Stimulated activated CD4-positive, alpha-beta T cell treated with anti-CD3 and anti-CD28 coated beads, Interleukin-12 subunit alpha, Interleukin-12 subunit beta, amount 100 ng/mL, for 48 hours (primary cell): Measurements from ENCODE around the gene FASN.
"Not testable (repeated sequence)": the region's sequence is repeated elsewhere in the genome, so short reads cannot be mapped to it uniquely, and the experiment has no call there.

Experiments used
- DNase-seq, 3 donors: peaks; one replicate each; pipeline ENCODE4 v3.0.0-alpha.2; 2020; ENCODE audit warnings: low read depth in 2 of 3, low spot score in 1 of 3

FASN gene

DNA sequence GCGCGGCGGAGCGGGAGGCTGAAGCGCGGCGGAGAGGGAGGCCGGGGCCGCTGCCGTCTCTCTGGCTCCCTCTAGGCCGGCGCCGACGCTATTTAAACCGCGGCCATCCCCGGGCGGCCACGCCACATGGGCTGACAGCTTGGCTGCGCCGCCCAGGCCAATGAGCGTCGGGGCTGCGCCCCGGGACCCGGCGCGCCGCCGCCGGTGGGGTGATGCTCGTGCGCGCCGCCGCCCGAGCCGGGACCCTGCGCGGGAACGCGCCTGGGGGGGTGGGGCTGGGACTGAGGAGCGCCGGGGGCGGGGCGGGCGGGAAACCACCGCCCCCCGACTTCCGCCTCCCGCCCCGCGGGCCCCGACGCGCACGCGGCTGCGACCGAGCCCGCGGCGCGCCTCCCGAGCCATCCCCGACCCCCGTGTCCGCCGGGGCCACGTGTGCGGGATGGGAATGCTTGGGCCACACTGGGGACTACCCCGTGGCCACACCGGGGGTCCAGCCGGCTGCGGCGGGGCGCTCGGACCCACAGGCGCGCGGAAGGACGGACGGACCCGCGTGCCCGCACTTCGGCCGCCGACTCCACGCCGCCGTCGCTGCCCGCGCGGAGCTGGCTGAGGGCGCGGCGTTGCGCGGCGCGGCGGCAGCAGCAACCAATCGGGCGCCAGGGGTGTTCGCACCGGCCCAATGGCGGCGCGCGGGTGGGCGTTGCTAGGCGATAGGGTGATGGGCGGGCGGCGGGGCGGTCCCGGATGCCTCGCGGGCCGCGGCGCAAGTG lies at the start of gene FASN:
Gene FASN (minus strand): TSS at position 68 of the 770 bp plus-strand sequence. CDS start 1,791 bp downstream, outside the sequence.
- peak; percentile 87 to 95 (median 89) for DNase-seq

- no peak for DNase-seq
These were observed 48.9 kb upstream of the FASN start for GRCh38 chr17:82146663-82147654.

DNA sequence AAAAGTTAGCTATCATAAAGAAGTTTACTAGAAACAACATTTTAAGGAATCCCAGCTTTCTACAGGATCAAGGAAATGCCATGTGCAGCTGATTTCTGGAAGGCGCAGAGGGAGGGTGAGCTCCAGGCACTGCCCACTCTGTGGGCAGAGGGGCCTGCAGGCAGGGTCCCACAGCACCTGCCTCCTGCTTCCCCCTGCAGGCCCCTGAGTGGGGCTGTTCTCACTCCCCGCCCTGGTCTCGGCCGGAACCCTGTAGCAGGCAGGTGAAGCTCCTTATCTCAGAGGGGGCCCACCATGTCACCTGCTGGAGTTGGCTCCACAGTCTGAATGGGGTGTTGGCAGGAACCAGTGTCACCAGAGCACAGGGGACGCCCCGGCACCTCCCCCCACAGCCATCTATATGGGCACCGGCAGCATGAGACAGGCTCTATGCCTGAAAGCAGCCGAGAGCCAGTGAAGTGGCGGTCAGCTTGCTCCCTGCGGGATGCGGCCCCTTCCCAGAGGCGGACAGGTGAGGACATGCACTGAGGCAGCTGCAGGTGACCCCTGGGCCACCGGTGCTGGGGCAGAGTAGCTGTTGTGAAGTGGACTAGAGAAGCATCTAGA lies 47.6 kb upstream of the FASN start:
- no peak for DNase-seq

GRCh38 chr17:82143333-82143732 lies 45.3 kb upstream of the FASN start:
- no peak for DNase-seq

DNA sequence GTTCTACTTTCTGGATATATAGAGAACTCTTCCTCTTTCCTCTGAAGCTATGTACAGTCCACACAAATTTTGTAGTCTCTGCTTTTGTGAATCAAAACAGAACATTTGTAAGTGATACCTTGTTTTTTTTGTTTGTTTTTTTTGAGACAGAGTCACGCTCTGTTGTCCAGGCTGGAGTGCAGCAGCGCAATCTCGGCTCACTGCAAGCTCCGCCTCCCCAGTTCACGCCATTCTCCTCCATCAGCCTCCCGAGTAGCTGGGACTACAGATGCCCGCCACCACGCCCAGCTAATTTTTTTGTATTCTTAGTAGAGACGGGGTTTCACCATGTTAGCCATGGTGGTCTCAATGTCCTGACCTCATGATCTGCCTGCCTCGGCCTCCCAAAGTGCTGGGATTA lies 41.9 kb upstream of the FASN start:
- not testable (repeated sequence) for DNase-seq

- no peak for DNase-seq
These were observed 40.5 kb upstream of the FASN start for GRCh38 chr17:82138511-82138992.

- no peak for DNase-seq
These were observed 36.1 kb upstream of the FASN start for GRCh38 chr17:82134101-82134500.

DNA sequence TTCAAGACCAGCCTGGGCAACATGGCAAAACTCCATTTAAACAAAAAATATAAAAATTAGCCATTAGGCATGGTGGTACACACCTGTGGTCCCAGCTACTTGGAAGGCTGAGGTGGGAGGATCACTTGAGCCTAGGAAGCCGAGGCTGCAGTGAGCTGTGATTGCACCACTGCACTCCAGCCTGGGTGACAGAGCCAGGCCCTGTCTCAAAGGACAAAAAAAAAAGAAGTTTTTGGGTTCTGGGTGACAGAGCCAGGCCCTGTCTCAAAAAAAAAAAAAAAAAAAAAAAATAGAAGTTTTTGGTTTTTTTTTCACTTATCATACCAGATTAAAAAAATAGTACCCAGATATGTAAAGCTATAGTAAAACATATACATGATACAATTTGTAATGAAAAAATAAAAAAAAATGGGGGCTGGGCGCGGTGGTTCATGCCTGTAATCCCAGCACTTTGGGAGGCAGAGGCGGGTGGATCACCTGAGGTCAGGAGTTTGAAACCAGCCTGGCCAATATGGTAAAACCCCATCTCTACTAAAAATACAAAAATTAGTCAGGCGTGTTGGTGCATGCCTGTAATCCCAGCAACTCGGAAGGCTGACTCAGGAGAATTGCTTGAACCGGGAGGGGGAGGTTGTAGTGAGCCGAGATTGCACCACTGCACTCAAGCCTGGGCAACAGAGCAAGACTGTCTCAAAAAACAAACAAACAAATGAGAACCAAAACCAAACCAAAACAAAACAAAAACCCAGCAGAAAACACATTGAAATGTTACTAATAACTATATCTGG lies 35.3 kb upstream of the FASN start:
- DNase-seq, result not testable (repeated sequence)

DNA sequence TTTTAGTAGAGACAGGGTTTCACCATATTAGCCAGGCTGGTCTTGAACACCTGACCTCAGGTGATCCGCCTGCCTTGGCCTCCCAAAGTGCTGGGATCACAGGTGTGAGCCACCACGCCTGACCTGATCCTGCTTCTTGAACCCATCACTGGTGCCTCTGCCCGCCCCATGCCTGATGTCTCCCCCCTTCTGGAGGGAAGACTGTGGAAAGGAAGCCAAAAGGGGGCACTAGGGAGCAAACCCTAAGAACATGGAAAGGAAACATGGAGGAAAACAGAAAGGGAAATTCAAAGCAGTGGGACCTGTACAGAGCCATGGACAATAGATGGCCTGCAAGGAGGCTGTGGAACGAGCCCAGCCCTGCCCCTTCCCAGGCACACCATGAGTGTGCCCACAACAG lies 31.1 kb upstream of the FASN start:
- no peak for DNase-seq

- no peak for DNase-seq
These were observed 30.3 kb upstream of the FASN start for GRCh38 chr17:82128287-82128686.

GRCh38 chr17:82127704-82128103 lies 29.7 kb upstream of the FASN start:
- DNase-seq, result no peak

- DNase-seq, result no peak
These were observed 29.2 kb upstream of the FASN start for GRCh38 chr17:82127315-82127595.

- DNase-seq, result peak; percentile 26 to 43 (median 35)
These were observed 28.7 kb upstream of the FASN start for GRCh38 chr17:82126556-82127314.

DNA sequence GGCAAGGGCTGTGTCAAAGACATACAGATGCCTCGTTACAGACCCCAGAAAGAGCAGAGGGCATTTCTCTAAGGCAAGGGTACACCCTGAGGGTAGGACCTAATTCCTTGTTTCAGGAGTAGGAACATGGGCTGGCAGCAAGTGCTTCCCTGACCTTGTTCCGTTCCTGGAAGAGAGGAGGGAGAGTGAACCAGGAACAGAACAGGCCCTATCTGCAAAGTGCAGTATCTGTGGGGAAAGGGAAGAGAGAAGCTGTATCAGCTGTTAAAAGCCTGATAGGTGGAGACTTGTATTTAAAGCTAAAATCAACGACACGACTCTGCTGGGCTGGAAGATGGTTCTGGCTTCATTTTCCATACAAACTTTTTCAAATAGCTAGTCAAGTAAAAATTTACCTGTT lies 26.1 kb upstream of the FASN start:
- no peak for DNase-seq

DNA sequence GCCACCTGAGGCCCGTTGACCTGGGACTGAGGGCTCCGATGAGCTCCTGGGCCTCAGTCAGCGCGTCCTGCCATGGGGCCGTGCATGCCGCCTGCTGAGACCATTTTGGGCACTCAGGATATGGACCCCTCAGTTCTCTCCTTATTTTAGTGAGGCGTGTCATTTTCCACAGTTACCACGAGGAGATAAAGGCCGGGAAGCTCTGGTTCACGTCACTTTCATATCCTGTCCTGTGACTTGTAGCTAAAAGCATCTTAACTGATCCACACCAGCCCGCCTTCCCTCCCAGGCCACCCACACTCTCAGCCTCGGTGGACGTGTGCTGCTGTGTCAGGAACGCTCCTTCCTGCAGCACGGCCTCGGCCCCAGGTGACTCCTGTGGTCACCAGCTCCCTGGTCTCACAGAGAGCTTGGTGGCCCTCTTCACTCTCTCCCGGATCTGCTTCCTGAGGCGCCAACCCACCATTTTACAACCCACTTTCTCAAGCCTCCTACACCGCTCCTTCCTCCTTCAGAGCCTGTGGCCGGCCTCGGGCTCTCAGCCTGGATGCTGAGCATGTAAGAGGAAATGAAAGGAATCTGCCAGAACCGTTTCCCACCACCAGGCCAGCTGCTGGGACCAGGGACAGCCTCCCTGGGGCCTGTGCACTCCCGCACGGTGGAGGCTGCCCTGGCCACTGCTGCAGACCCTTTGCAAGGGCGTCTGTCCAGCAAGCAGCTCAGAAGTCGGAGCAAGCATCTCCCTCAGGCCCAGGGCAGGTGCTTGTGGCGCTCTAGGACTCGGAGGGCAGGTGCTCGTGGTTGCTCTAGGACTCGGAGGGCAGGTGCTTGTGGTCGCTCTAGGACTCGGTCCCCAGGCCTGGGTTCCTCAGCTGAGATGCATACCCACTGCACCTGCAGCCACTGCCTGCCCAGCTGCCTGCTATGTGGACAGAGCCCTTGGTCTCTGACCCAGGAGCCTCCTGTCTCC lies 23.9 kb upstream of the FASN start:
- no peak for DNase-seq

- no peak for DNase-seq
These were observed 23.2 kb upstream of the FASN start for GRCh38 chr17:82121246-82121645.

- no peak for DNase-seq
These were observed 22.1 kb upstream of the FASN start for GRCh38 chr17:82120148-82120547.

DNA sequence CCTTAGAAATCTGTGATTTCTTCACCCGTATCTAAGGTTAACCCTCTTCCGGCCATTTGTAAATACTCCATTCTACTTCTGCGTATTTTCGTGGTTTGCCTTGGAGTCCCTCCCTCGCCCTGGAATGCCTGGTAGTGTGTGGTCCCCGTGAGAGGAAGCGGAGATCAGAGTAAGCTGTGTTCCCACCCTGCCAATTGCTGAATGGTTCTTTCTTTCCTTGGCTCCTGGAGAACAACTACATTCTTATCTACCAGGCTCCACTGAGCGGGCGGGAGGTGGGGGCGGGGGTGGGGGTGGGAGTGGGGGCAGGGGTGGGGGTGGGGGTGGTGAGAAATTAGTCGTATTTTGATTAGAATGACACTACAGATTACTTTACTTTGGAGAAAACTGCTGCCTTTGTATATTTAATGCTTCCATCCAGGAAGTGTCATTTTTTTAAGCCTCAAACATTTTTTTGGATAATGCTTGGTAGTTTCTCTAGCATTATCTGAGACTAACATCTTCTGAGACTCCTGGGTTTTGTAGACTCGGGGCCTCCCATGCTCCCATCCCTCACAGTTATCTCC lies 20.9 kb upstream of the FASN start:
- DNase-seq, result no peak
